RWPE2 (cell line): Measurements from ENCODE around the gene CIAO1.
"Not testable (repeated sequence)": the region's sequence is repeated elsewhere in the genome, so short reads cannot be mapped to it uniquely, and the experiment has no call there.

Experiments used
- ATAC-seq: fragments of 200-7000 bp; cut with Tn5 transposase; 3 replicates; pipeline ENCODE4 v1.9.1; 2021; ENCODE audit warnings: low read depth
- DNase-seq: peaks from one replicate; pipeline ENCODE4 v3.0.0-alpha.2; 2020; ENCODE audit warnings: low spot score
- H3K27ac ChIP-seq: fragments of 450-650 bp; 2 replicates; pipeline ENCODE4 v1.5.1; 2017; ENCODE audit warnings: mild to moderate bottlenecking; ENCODE audit not compliant: poor library complexity, severe bottlenecking
- H3K27me3 ChIP-seq: fragments of 250-450 bp; sonication (Bioruptor Pico); 2 replicates; pipeline ENCODE4 v1.5.1; 2021; ENCODE audit warnings: mild to moderate bottlenecking, moderate library complexity; ENCODE audit not compliant: insufficient read depth, poor library complexity, severe bottlenecking
- H3K36me3 ChIP-seq: fragments of 250-450 bp; sonication (Bioruptor Pico); 2 replicates; pipeline ENCODE4 v1.5.1; 2020; ENCODE audit warnings: low read depth, mild to moderate bottlenecking, moderate library complexity
- H3K4me1 ChIP-seq: fragments of 250-450 bp; sonication (Bioruptor Pico); 2 replicates; pipeline ENCODE4 v1.5.1; 2021; ENCODE audit warnings: mild to moderate bottlenecking, moderate library complexity; ENCODE audit not compliant: insufficient read depth, poor library complexity, severe bottlenecking
- H3K4me3 ChIP-seq: fragments of 250-450 bp; sonication (Bioruptor Pico); 2 replicates; pipeline ENCODE4 v1.5.1; 2021; ENCODE audit warnings: mild to moderate bottlenecking, moderate library complexity; ENCODE audit not compliant: severe bottlenecking
- H3K9me3 ChIP-seq: fragments of 250-450 bp; sonication (Bioruptor Pico); 2 replicates; pipeline ENCODE4 v1.5.1; 2021; ENCODE audit warnings: mild to moderate bottlenecking, moderate library complexity; ENCODE audit not compliant: severe bottlenecking
- CTCF ChIP-seq: fragments of 450-650 bp; IDR thresholded peaks from one replicate; pipeline ENCODE4 v1.5.1; 2017; ENCODE audit warnings: mild to moderate bottlenecking, moderate library complexity; ENCODE audit not compliant: poor library complexity, severe bottlenecking

CIAO1 gene

GRCh38 chr2:96252526-96252925 lies 13.5 kb upstream of the CIAO1 start:
- Histone ChIP-seq H3K27me3 (no peaks in the 10 kb centered on the region), H3K36me3 (peaks cover 32% of the 10 kb centered on the region), H3K4me3 (no peak overlapping the region), H3K9me3 (no peaks in the 10 kb centered on the region), H3K27ac (no peak overlapping the region), H3K4me1 (no peaks in the 10 kb centered on the region)
- DNase-seq (no peak), ATAC-seq (no peak)
- no peak for TF ChIP-seq CTCF

GRCh38 chr2:96253006-96253405 lies 13.0 kb upstream of the CIAO1 start:
- Histone ChIP-seq H3K27me3 (no peaks in the 10 kb centered on the region), H3K36me3 (peaks cover 32% of the 10 kb centered on the region), H3K27ac (no peak overlapping the region), H3K9me3 (no peaks in the 10 kb centered on the region), H3K4me1 (no peaks in the 10 kb centered on the region), H3K4me3 (no peak overlapping the region)
- ATAC-seq (no peak), DNase-seq (no peak)
- no peak for TF ChIP-seq CTCF

GRCh38 chr2:96254571-96254970 lies 11.5 kb upstream of the CIAO1 start:
- no peak overlapping the region for H3K27ac ChIP-seq
- H3K36me3 ChIP-seq = peaks cover 41% of the 10 kb centered on the region
- no peaks in the 10 kb centered on the region for H3K4me1 ChIP-seq
- ATAC-seq (no peak), DNase-seq (no peak)
- H3K27me3 ChIP-seq = no peaks in the 10 kb centered on the region
- TF ChIP-seq CTCF = no peak
- no peaks in the 10 kb centered on the region for H3K9me3 ChIP-seq
- H3K4me3 ChIP-seq = no peak overlapping the region

GRCh38 chr2:96256611-96257113 lies 9.4 kb upstream of the CIAO1 start:
- TF ChIP-seq CTCF = no peak
- DNase-seq (no peak), ATAC-seq (no peak)
- no peak overlapping the region for H3K4me3 ChIP-seq
- peaks cover 12% of the 10 kb centered on the region for H3K4me1 ChIP-seq
- no peaks in the 10 kb centered on the region for H3K27me3 ChIP-seq
- H3K9me3 ChIP-seq = no peaks in the 10 kb centered on the region
- peaks cover 46% of the 10 kb centered on the region for H3K36me3 ChIP-seq
- no peak overlapping the region for H3K27ac ChIP-seq

- H3K4me3 ChIP-seq, H3K27ac ChIP-seq, H3K9me3 ChIP-seq, H3K27me3 ChIP-seq, ATAC-seq, DNase-seq: not testable (repeated sequence)
- peaks cover 41% of the 10 kb centered on the region for H3K36me3 ChIP-seq
- H3K4me1 ChIP-seq = peaks cover 12% of the 10 kb centered on the region
These were observed 8.3 kb upstream of the CIAO1 start for GRCh38 chr2:96257744-96258143.
